Esophagus squamous epithelium (tissue), 4 donors: ENCODE data around the gene RAPGEF4.
A peak's percentile ranks its signal among the peaks of the same experiment; 100 is the strongest.

Experiments used
- CTCF ChIP-seq, 6 experiments: fragments of 450-650 bp in 4 of 6; fragments of 200-600 bp in 2 of 6; sonication (generic) in 2 of 6; IDR thresholded peaks; one replicate each; pipeline ENCODE4 v1.5.1; 2016 to 2019; ENCODE audit warnings: antibody characterized with exemption in 6 of 6, mild to moderate bottlenecking in 4 of 6, moderate library complexity in 4 of 6
- POLR2A ChIP-seq, 4 donors: fragments of 450-650 bp; IDR thresholded peaks; one replicate each; pipeline ENCODE4 v1.6.1; 2017; ENCODE audit warnings: antibody characterized with exemption in 4 of 4, mild to moderate bottlenecking in 4 of 4, moderate library complexity in 3 of 4

- peak; percentile 55 to 83 (median 66) for TF ChIP-seq CTCF (IDR thresholded peaks at IDR 0.05)
- no peak for TF ChIP-seq POLR2A (IDR thresholded peaks at IDR 0.05)
These were observed 196.4 kb downstream of the RAPGEF4 start for GRCh38 chr2:172931918-172932520.
